Fibroblast of pulmonary artery (primary cell): ENCODE measurements around the gene TNS3.
"Not testable (repeated sequence)": the region's sequence is repeated elsewhere in the genome, so short reads cannot be mapped to it uniquely, and the experiment has no call there.

ENCODE experiments used
- DNase-seq: peaks from one replicate; pipeline ENCODE4 v3.0.0-alpha.2; 2010; ENCODE audit warnings: low read depth
- H3K4me3 ChIP-seq: replicated peaks from 2 replicates; pipeline ENCODE4 v1.5.1; 2011; ENCODE audit warnings: low read depth, mild to moderate bottlenecking, control low read depth, low read length, moderate library complexity
- TF ChIP-seq, protein P1 (sequence below): IDR thresholded peaks from 2 replicates; pipeline ENCODE4 v1.5.1; 2011; ENCODE audit warnings: mild to moderate bottlenecking, control low read depth, low read length, inconsistent platforms; ENCODE audit errors: missing control alignments

Gene TNS3

GRCh38 chr7:47543056-47543455 is 38.9 kb downstream of the TNS3 start:
- no peak overlapping the region for H3K4me3 ChIP-seq
- TF ChIP-seq, protein P1, sequence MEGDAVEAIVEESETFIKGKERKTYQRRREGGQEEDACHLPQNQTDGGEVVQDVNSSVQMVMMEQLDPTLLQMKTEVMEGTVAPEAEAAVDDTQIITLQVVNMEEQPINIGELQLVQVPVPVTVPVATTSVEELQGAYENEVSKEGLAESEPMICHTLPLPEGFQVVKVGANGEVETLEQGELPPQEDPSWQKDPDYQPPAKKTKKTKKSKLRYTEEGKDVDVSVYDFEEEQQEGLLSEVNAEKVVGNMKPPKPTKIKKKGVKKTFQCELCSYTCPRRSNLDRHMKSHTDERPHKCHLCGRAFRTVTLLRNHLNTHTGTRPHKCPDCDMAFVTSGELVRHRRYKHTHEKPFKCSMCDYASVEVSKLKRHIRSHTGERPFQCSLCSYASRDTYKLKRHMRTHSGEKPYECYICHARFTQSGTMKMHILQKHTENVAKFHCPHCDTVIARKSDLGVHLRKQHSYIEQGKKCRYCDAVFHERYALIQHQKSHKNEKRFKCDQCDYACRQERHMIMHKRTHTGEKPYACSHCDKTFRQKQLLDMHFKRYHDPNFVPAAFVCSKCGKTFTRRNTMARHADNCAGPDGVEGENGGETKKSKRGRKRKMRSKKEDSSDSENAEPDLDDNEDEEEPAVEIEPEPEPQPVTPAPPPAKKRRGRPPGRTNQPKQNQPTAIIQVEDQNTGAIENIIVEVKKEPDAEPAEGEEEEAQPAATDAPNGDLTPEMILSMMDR, result no peak

GRCh38 chr7:47542051-47542450 is 39.9 kb downstream of the TNS3 start:
- TF ChIP-seq, protein P1, result no peak
- DNase-seq, result no peak
- H3K4me3 ChIP-seq, result no peak overlapping the region

More at GRCh38 chr7:47543056-47543455, 38.9 kb downstream of the TNS3 start:
- DNase-seq, result no peak

GRCh38 chr7:47541485-47541884 is 40.4 kb downstream of the TNS3 start:
- not testable (repeated sequence) for DNase-seq, H3K4me3 ChIP-seq

DNA sequence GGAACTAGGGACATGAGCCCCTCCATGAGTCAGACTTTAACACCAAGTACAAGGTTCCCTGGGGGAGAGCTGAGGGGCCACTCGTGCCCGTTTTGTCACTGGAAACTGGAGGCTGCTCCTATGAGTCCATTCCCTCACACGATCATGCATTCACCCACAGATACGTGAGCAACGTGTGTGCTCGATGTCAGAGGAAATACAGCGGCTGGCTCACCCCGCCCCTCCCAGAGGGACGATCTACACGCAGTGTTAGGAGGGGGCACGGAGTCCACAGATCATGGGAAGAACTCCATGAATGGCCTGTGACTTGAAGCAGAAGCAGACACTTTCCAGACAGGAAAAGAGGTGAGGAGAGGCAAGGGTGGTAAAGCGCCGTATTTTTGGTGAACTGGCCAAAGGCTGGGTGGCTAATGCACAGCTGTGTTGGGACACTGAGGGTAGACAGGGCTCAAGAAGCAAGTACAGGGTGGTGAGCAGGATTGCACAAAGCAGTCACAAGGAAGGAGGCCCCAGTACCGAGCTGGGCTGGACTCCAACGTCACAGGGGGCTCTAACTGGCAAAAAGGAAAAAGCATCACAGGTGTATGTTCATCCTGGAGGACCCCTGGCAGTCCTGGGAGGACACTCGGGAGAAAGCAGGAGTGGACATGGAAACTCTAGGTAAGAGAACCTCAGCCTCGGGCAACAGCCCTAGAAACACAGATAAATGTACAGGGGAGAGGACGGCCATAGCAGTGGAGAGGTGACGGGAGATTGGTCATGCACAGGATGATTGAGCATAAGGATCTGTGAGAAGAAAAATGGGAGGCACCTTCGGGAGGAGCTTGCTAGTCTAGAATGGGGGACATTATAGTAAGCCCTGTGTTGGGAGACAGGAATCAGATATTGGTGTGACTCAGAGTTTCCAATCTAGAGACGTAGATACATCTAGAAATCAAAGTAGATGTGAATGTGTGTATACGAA is 41.2 kb downstream of the TNS3 start:
- no peak for DNase-seq
- no peak overlapping the region for H3K4me3 ChIP-seq
- TF ChIP-seq, protein P1, result no peak

DNA sequence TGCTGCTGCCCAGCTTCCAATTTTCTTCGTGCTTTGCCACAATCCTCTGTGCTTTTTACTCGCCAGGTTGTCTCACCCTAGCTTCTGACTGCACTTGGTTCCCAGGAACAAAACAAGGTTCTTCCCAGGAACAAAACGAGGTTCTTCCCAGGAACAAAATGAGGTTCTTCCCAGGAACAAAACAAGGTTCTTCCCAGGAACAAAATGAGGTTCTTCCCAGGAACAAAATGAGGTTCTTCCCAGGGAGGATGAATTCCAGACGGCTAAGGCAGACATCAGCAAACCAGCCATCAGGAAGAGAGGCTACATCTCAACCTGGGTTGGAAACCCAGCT is 41.9 kb downstream of the TNS3 start:
- no peak for DNase-seq
- TF ChIP-seq, protein P1, result no peak
- H3K4me3 ChIP-seq, result no peak overlapping the region

GRCh38 chr7:47539398-47540052 is 42.4 kb downstream of the TNS3 start:
- TF ChIP-seq, protein P1, result no peak
- no peak for DNase-seq
- H3K4me3 ChIP-seq, result no peak overlapping the region

DNA sequence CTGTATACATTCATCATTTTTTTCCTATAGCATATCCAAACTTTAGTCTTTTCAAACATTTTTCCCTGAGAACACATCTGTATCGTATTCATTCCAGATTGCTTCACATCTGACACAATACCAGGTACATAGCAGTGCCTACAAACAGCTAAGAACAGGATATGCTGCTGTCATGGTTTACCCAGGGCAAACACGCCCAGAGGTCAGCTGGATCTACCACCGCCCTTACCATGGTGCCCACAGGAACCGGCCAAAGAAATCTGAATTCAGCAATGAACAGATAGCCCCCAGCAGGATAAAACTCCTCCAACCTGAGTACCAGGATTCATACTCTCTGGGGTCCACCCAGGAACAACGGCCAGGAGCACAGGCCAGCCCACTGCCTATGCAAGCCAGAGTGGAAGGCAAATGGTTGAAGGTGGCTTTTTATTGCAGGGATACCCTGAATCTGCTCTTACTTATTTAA is 43.0 kb downstream of the TNS3 start:
- TF ChIP-seq, protein P1, result no peak
- H3K4me3 ChIP-seq, result no peak overlapping the region
- no peak for DNase-seq
